Amniotic epithelial cell (primary cell): ENCODE data around the gene DNER.

ENCODE experiments used
- DNase-seq: peaks from one replicate; pipeline ENCODE4 v3.0.0-alpha.2; 2010; ENCODE audit warnings: low read depth

Gene DNER

GRCh38 chr2:229335877-229336346 lies 378.4 kb downstream of the DNER start:
- peak; percentile 8 for DNase-seq

GRCh38 chr2:229335330-229335729 lies 379.0 kb downstream of the DNER start:
- DNase-seq = no peak

DNA sequence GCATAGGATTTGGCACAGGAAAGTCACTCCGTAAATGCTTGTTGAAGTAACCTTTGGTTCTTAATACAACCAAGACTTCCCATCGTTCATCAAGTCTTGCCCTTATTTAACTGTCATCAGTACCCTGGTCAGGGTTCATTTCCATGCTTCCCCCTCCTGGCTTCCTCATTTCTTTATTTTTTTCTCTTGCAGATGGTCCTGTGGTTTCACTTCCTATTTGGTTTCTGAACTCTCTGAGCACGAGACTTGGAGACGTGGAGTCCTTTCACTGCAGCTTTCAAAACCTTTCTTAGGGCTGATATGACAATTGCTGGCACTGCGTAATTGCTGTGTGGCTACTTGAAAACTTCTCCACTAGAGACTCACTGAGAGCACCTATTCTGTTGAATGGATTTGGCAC lies 383.4 kb downstream of the DNER start:
- DNase-seq = no peak

DNA sequence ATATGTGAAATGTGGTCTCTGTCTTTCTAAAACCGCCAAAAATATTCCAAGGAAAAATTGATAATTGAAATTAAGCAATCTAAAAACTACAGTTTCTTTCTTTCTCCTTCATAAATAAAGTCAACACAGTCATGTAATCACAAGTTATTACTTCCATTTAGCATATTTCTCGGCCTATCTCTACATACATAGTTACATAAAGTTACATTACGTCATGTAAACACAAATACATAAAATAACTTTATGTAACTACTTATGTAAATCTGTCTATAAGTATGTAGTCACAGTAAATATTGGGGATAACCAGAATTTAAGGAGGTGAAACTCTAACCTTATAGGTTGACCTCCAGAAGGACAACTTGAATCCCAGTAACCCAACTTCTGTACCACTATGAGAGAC lies 394.8 kb downstream of the DNER start:
- DNase-seq = no peak

- no peak for DNase-seq
These were observed 400.2 kb downstream of the DNER start for GRCh38 chr2:229314117-229314516.

- peak; percentile 10 for DNase-seq
These were observed 400.8 kb downstream of the DNER start for GRCh38 chr2:229313591-229313990.
